HG03139 (cell line): ENCODE results near the gene DCUN1D3.
"Not testable (repeated sequence)": the region's sequence is repeated elsewhere in the genome, so short reads cannot be mapped to it uniquely, and the experiment has no call there.

ENCODE experiments used
- ATAC-seq: cut with Tn5 transposase; IDR thresholded peaks from one replicate; pipeline ENCODE4 v1.9.1; 2021; ENCODE audit not compliant: unreplicated experiment

DCUN1D3 gene

GRCh38 chr16:20833086-20833485 lies 67.1 kb downstream of the DCUN1D3 start:
- no peak for ATAC-seq

DNA sequence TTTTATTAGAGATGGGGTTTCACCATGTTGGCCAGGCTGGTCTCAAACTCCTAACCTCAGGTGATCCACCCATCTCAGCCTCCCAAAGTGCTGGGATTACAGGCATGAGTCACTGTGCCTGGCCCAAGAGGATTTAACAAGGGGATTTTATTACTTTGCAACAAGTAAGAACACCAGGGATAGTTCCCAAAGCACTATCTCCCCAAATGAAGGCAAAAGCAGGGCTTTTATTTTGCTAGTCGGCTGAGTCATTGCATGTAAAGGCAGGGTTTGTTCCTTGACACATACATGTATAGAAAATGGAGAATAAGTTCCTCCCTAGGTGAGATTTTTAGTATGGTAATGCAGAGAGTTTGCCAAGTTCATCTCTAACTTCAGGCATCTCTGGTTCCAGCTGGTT lies 69.8 kb downstream of the DCUN1D3 start:
- ATAC-seq: no peak

DNA sequence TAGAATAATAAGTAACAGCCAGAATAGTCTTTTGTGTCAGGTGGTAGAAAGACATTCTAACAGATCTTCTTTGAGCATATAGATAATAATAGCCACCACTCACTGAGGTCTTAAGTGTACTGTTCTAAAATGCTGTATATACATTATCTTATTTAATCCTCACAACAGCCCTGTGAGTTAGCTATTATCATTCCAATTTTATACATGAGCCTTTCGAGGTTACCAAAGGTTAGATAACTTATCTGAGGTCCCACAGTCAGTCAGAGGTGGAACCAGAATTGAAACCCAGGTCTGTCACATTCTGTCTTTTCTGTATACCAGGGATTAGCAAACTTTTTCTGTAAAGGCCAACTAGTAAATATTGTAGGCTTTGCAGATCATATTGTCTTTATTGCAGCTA lies 70.6 kb downstream of the DCUN1D3 start:
- no peak for ATAC-seq

DNA sequence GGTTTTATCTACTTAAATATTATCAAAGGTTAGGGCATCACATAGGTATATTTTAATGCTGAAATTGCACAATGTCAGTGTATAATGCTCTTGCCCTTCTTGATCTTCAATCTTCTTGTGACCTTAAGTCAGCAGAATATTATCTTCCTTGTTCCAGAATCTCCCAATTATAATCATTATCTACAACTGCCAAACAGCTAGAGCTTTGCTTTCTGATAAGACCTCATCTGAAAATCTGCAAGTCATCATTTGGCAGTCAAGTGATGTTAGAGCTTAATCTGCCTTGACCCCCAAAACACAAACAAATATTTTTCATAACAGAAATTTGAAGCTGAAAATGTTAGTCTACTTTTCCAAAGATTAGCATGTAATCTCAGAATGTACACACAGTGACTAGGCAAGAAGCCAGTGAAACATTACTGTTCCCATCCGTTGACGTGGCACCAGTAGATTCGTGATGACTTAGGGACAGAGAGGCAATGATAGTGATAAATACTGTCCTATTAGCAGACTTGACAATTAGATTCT lies 74.1 kb downstream of the DCUN1D3 start:
- ATAC-seq: no peak

DNA sequence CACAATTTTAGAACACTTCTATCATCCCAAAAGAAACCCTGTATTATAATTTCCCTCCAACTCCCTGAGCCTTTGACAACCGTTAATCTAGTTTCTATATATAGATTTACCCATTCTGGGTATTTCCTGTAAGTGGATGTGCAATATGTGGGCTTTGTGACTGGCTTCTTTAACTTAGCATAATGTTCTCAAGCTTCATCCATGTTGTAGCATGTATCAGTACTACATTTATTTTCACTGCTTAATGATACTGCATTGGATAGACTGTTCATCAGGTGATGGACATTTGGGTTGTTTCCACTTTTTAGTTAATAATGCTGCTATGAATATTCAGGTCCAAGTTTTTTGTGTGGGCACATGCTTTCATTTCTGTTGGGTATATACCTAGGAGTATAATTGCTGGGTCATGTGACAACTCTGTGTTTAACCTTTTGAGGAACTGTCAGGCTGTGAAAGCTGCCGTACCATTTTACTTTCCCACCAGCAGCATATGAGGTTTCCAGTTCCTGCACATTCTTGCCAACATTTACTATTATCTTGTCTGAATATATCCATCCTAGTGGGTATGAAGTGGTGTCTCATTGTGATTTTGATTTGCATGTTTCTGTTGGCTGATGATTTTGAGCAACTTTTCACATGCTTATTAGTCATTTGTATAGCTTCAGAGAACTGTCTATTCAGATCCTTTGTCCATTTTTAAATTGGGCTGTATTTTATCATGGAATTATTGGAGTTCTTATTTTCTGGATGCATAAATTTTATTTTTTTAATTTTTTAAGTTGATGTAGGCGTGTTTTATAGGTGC lies 77.4 kb downstream of the DCUN1D3 start:
- no peak for ATAC-seq

DNA sequence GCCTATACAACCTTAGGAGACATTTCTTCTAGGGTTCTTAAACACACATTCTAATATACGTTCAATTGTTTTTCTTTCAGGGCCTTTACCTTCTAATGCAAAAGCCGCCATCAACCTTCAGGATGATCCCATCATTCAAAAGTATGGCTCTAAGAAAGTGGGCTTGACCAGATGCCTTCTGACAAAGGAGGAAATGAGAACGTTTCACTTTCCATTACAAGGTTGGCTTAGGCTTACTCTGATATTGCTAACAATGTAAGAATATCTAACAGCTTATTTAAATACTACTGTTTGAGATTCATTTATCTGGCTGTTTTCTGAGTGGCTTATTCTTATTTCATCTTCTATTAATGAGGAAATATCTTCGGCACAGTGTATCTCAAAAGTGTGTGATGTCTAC lies 78.5 kb downstream of the DCUN1D3 start:
- ATAC-seq: no peak

DNA sequence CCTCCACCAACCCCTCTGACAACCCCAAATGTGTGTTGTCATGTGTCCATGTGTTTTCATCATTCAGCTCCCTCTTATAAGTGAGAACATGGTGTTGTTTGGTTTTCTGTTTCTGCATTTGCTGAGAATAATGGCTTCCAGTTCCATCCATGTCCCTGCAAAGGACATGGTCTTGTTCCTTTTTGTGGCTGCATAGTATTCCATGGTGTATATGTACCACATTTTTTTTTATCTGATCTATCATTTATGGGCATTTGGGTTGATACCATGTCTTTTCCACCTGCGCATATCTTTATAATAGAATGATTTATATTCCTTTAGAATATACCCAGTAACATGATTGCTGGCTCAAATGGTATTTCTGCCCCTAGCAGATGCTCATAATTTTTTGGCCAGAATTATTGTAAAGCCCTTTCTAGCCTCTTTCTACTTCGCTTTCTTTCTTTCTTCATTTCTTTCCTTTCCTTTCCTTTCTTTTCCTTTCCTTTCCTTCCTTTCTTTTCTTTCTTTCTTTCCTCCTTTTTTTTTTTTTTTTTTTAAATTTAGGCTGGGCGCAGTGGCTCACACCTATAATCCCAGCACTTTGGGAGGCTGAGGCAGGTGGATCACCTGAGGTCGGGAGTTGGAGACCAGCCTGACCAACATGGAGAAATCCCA lies 81.1 kb downstream of the DCUN1D3 start:
- no peak for ATAC-seq

- ATAC-seq: no peak
Measured at GRCh38 chr16:20814784-20815183, 85.4 kb downstream of the DCUN1D3 start.

GRCh38 chr16:20812510-20812909 lies 87.6 kb downstream of the DCUN1D3 start:
- no peak for ATAC-seq

DNA sequence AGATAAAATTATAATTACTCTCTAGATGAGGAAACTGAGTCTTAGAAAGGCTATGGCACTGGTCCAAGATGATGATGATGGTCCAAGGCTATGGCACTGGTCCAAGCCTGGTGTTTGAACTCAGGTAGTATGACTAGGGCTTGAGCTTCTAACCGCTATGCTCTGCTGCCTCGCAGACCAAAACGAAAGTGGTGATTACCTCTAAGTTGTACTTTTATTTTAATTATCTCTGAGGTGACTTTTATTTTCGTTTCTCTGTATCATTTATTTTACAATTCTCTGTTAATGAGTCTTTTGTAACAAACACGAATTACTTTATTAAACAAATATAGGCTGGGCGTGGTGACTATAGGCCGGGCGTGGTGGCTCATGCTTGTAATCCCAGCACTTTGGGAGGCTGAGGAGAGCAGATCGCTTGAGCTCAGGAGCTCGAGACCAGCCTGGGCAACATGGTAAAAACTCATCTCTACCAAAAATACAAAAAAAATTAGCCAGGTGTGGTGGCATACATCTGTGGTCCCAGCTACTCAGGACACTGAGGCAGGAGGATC lies 88.2 kb downstream of the DCUN1D3 start:
- ATAC-seq: no peak

GRCh38 chr16:20807862-20808261 lies 92.3 kb downstream of the DCUN1D3 start:
- no peak for ATAC-seq

DNA sequence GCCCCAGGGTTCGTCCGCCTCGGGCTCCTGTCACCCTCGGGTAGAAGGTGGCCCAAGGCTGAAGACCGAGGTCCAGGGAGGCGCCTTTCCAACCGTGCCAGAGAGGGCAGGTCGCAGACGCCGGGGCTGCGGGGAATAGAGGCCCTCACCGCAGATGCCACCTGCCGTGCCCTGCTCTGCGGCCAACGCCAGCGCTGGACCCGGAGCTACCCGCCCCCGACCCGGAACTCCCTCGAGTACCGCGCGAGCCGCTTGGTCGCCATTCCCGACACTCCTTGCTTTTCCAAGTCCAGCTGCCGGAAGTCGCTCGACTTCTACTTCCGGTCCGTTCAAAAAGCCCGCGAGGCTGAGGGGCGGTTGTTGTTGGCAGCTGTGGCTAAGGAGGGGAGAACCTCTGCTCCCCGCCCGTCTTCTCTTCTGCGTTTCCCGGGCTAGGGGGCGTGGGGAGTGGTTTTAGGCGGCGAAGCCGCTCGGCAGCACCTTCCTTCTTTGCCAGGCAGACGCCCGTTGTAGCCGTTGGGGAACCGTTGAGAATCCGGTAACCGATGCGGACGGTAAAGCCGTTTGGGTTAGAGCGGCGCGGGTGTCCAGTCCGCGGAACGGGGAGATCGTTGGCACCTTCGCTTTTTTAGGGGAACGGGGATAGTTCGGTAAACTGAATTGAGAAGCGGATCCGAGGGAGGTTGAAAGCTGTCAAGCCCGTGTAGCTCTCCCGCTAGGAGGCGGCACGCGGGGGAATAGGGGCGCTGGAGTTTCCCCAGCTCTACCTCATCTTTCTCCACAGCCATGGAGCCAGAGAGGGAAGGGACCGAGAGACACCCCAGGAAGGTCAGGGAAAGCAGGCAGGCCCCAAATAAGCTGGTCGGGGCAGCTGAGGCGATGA lies 93.7 kb downstream of the DCUN1D3 start, which contains the start of the genes ERI2 and REXO5:
Gene ERI2, minus strand, starts transcription at position 305 of the 883 bp plus-strand sequence. Its CDS starts 42 bp downstream, at position 263.
Gene REXO5, plus strand, starts transcription at position 360 of the 883 bp plus-strand sequence. Its CDS starts 427 bp downstream, at position 787.
- peak; percentile 68 for ATAC-seq

- ATAC-seq: not testable (repeated sequence)
Measured at GRCh38 chr16:20805684-20806167, 94.4 kb downstream of the DCUN1D3 start.
